Lower leg skin (tissue), 3 donors: ENCODE data around the gene IER5.

Experiments
- POLR2A ChIP-seq, 2 donors: fragments of 450-650 bp; IDR thresholded peaks; one replicate each; pipeline ENCODE4 v1.6.1; 2016 to 2017; ENCODE audit warnings: antibody characterized with exemption in 2 of 2, mild to moderate bottlenecking in 1 of 2, moderate library complexity in 1 of 2
- TF ChIP-seq, protein P1 (sequence below), 3 donors: fragments of 450-650 bp; IDR thresholded peaks; one replicate each; pipeline ENCODE4 v1.5.1; 2016; ENCODE audit warnings: antibody characterized with exemption in 3 of 3, mild to moderate bottlenecking in 3 of 3, moderate library complexity in 2 of 3

GRCh38 chr1:181049378-181049777 lies 39.1 kb upstream of the IER5 start:
- TF ChIP-seq, protein P1, sequence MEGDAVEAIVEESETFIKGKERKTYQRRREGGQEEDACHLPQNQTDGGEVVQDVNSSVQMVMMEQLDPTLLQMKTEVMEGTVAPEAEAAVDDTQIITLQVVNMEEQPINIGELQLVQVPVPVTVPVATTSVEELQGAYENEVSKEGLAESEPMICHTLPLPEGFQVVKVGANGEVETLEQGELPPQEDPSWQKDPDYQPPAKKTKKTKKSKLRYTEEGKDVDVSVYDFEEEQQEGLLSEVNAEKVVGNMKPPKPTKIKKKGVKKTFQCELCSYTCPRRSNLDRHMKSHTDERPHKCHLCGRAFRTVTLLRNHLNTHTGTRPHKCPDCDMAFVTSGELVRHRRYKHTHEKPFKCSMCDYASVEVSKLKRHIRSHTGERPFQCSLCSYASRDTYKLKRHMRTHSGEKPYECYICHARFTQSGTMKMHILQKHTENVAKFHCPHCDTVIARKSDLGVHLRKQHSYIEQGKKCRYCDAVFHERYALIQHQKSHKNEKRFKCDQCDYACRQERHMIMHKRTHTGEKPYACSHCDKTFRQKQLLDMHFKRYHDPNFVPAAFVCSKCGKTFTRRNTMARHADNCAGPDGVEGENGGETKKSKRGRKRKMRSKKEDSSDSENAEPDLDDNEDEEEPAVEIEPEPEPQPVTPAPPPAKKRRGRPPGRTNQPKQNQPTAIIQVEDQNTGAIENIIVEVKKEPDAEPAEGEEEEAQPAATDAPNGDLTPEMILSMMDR (IDR thresholded peaks at IDR 0.05): no peak
- TF ChIP-seq POLR2A (IDR thresholded peaks at IDR 0.05): no peak
